IPS DF 6.9 (cell line): ENCODE data around the gene GPBP1L1.

Source experiments
- DNase-seq: peaks from one replicate; pipeline ENCODE4 v3.0.0-alpha.2; 2013; ENCODE audit warnings: low read depth, low spot score
- H3K27ac ChIP-seq: one replicate; pipeline ENCODE4 v1.5.1; 2013; ENCODE audit warnings: low read length, control low read depth
- H3K27me3 ChIP-seq: 2 replicates; pipeline ENCODE4 v1.6.1; 2013; ENCODE audit warnings: mild to moderate bottlenecking, low read length; ENCODE audit not compliant: control insufficient read depth, insufficient read depth
- H3K36me3 ChIP-seq: 2 replicates; pipeline ENCODE4 v1.6.1; 2013; ENCODE audit warnings: low read length; ENCODE audit not compliant: control insufficient read depth, insufficient read depth
- H3K4me1 ChIP-seq: 2 replicates; pipeline ENCODE4 v1.6.1; 2013; ENCODE audit warnings: low read length; ENCODE audit not compliant: control insufficient read depth, insufficient read depth
- H3K4me3 ChIP-seq: 2 replicates; pipeline ENCODE4 v1.5.1; 2013; ENCODE audit warnings: mild to moderate bottlenecking, low read length
- H3K9me3 ChIP-seq: 2 replicates; pipeline ENCODE4 v1.6.1; 2013; ENCODE audit warnings: low read length, inconsistent platforms; ENCODE audit not compliant: control insufficient read depth, insufficient read depth
- WGBS: extraction: QIAGEN DNeasy Blood & Tissue Kit; methylation state at CpG from one replicate; pipeline ENCODE4 v1.1.7; 2013; ENCODE audit warnings: mixed read lengths, missing lambda C conversion rate; ENCODE audit not compliant: insufficient read length, insufficient coverage; 5-methylcytosine and 5-hydroxymethylcytosine counted together

The GPBP1L1 gene

GRCh38 chr1:45640293-45640692 is 46.0 kb downstream of the GPBP1L1 start:
- WGBS, result no CpG with 5 or more reads among the region's 1 CpG
- H3K4me1 ChIP-seq, result no peaks in the 10 kb centered on the region
- H3K27me3 ChIP-seq, result no peaks in the 10 kb centered on the region
- DNase-seq, result no peak
- H3K27ac ChIP-seq, result no peak overlapping the region
- peaks cover 10% of the 10 kb centered on the region; the same call in 1 of the 2 replicates for H3K36me3 ChIP-seq
- no peak overlapping the region for H3K4me3 ChIP-seq
- no peaks in the 10 kb centered on the region for H3K9me3 ChIP-seq

GRCh38 chr1:45635211-45635610 is 51.1 kb downstream of the GPBP1L1 start:
- Histone ChIP-seq H3K4me3 (no peak overlapping the region), H3K36me3 (peaks cover 36% of the 10 kb centered on the region), H3K27ac (no peak overlapping the region), H3K27me3 (no peaks in the 10 kb centered on the region), H3K9me3 (no peaks in the 10 kb centered on the region), H3K4me1 (no peaks in the 10 kb centered on the region)
- no CpG with 5 or more reads among the region's 1 CpG for WGBS
- DNase-seq, result no peak

GRCh38 chr1:45630429-45630828 is 55.9 kb downstream of the GPBP1L1 start:
- no peaks in the 10 kb centered on the region for H3K4me1 ChIP-seq
- H3K27me3 ChIP-seq, result no peaks in the 10 kb centered on the region
- H3K36me3 ChIP-seq, result peaks cover 44% of the 10 kb centered on the region
- no peaks in the 10 kb centered on the region for H3K9me3 ChIP-seq
- H3K4me3 ChIP-seq, result no peak overlapping the region
- no CpG with 5 or more reads among the region's 1 CpG for WGBS
- H3K27ac ChIP-seq, result no peak overlapping the region
- DNase-seq, result no peak

DNA sequence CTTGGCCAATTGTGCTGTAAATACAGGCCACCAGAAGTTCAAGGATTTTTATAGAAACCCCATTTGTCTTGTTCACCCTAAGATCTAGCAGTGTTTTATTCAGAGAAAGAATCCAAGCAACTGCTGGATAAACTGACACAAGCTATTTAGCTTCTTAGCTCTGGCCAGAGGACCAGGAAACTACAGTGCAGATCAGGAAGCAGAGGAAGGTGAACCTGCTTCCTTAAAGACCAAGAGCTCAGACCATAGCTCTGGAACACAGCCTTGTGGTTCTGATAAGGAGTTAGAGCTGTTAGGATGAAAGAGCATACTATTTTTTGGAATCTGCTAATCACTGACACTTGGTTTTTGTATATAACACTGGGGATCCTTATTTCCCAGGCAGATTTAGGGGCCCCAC is 57.3 kb downstream of the GPBP1L1 start:
- H3K4me1 ChIP-seq, result no peaks in the 10 kb centered on the region
- no peaks in the 10 kb centered on the region for H3K9me3 ChIP-seq
- H3K27me3 ChIP-seq, result no peaks in the 10 kb centered on the region
- no peak overlapping the region for H3K4me3 ChIP-seq
- no peak overlapping the region for H3K27ac ChIP-seq
- DNase-seq, result no peak
- H3K36me3 ChIP-seq, result peaks cover 41% of the 10 kb centered on the region

DNA sequence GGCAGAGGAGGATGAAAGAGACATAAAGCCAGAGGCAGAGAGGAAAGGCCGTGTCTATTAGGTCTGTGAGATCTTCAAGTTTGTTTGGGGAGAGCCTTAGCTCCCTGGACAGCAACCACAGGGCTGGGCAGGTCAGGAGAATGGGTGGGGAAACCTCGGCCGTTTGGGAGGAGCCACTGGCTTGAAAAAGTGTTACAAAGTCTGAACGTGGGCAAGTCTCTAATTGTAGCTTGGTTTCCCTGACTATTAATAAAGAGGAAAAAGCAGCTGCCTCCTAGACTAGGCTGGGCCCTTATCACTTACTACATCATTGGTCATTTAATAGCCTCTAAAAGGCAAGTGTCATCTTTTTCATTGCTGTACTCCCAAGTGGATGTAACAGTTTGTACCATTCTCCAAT is 62.4 kb downstream of the GPBP1L1 start, which contains the start of gene CCDC17:
TSS of gene CCDC17 (minus strand) at position 83 of the 400 bp plus-strand sequence. CDS start 145 bp downstream, outside the sequence.
- Histone ChIP-seq H3K27ac (no peak within 1 kb of the TSS), H3K9me3 (no peaks in the 10 kb centered on the region), H3K4me1 (no peaks in the 10 kb centered on the region), H3K27me3 (no peaks in the 10 kb centered on the region), H3K36me3 (peaks cover 6% of the 10 kb centered on the region; the same call in 1 of the 2 replicates), H3K4me3 (no peak within 1 kb of the TSS)
- WGBS, result no CpG with 5 or more reads among the region's 4 CpGs
- DNase-seq, result no peak

- Histone ChIP-seq H3K27ac (no peak overlapping the region), H3K36me3 (peaks cover 6% of the 10 kb centered on the region; the same call in 1 of the 2 replicates)
These were observed 63.6 kb downstream of the GPBP1L1 start for GRCh38 chr1:45622524-45623394.

DNA sequence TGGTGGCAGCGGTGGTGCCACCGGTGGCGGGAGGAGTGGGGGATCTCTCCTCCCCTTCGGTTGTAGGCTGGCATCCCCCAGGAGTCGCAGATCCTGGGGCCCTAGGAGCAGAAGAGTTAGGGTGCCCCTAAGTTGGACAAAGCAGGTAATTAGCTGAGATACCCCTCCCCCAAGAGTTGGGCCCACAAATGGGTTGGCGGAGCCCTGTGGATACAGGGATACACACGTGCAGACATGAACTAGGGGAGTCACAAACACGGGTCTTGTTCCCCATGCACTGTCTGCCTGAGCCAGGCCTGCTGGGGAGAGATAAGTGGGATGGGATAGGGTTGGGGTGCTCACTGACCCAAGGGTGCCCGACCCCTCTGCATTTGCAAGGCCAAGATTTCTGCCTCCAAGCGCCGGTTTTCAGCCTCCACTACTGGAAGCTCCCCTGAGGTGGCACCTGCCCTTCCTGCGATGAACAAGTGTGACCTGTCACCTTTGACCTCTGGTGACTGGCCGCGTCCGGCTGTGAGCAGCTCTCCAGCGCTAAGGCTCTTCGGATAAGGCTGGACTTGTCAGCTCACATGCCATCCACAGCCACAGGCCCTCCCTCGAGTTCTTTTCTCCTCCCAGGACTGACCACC is 64.3 kb downstream of the GPBP1L1 start:
- no peak for DNase-seq
- WGBS, result no CpG with 5 or more reads among the region's 18 CpGs
- Histone ChIP-seq H3K27ac (no peak overlapping the region), H3K4me1 (no peaks in the 10 kb centered on the region), H3K4me3 (no peak overlapping the region), H3K9me3 (no peaks in the 10 kb centered on the region), H3K36me3 (peaks cover 12% of the 10 kb centered on the region), H3K27me3 (no peaks in the 10 kb centered on the region)

More at GRCh38 chr1:45622524-45623394, 63.6 kb downstream of the GPBP1L1 start:
- Histone ChIP-seq H3K4me1 (no peaks in the 10 kb centered on the region), H3K9me3 (no peaks in the 10 kb centered on the region), H3K4me3 (no peak overlapping the region), H3K27me3 (no peaks in the 10 kb centered on the region)
- DNase-seq, result no peak
- WGBS, result no CpG with 5 or more reads among the region's 78 CpGs

- Histone ChIP-seq H3K4me1 (no peaks in the 10 kb centered on the region), H3K9me3 (no peaks in the 10 kb centered on the region), H3K36me3 (peaks cover 14% of the 10 kb centered on the region), H3K4me3 (no peak overlapping the region), H3K27me3 (no peaks in the 10 kb centered on the region), H3K27ac (no peak overlapping the region)
- WGBS, result no CpG with 5 or more reads among the region's 3 CpGs
- no peak for DNase-seq
These were observed 64.9 kb downstream of the GPBP1L1 start for GRCh38 chr1:45621501-45621836.

DNA sequence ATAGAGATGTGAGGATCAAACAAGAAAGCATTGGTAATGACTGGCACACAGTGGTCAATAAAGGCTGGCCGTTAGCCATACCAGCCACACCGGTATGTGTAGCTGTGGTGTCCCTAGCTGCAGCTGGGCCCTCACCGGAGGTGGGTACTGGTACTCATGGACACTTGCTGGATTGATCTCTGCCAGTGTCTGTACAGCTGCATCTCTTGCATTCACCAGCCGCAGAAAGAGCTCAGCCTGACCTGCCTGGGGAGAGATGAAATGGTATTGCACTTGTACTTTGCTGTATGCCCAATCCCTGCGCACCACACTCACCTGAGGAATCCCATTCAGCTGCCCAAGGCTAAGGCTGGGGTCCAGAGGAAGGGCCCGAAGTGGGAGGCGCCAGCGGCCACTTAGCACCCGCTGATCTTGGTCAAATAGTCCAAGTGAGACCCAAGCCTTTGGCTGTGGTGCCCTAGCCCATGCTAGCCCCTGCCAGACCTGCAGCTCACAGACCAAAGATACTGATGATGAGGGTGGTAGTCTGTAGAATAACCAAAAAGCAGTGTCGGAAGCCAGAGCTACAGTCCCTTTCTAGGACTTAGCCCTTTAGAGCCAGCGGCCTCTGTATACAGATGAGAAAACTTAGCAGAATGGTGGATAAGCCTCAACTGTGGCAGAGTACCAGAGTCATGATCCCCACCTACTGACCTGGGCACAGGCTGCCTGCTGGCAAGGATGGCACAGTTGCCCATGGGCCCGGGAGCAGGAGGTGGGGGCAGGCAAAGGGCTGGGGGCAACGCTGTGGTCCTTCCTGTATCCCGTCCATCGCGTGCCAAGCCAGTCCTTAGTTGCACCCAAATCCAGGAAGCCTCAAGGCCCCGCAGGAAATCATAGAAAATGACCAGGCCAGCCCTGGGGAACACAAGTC is 65.5 kb downstream of the GPBP1L1 start:
- no peak overlapping the region for H3K4me3 ChIP-seq
- DNase-seq, result no peak
- WGBS, result no CpG with 5 or more reads among the region's 17 CpGs
- no peaks in the 10 kb centered on the region for H3K27me3 ChIP-seq
- no peak overlapping the region for H3K27ac ChIP-seq
- H3K4me1 ChIP-seq, result no peaks in the 10 kb centered on the region
- no peaks in the 10 kb centered on the region for H3K9me3 ChIP-seq
- H3K36me3 ChIP-seq, result peaks cover 18% of the 10 kb centered on the region
